ENCODE data around the gene WFIKKN1.

GRCh38 chr16:659618-660017 lies 28.8 kb downstream of the WFIKKN1 start:
- TF ChIP-seq POLR2AphosphoS5 (IDR thresholded peaks at IDR 0.05; ENCODE audit: low read depth), result no peak
- no peak for TF ChIP-seq EZH2 (IDR thresholded peaks at IDR 0.05; ENCODE audit: low read depth, unreplicated experiment)

Measured in GM23338 (cell line).